ENCODE measurements around the gene HID1. TPM values are rescaled to one million over a fixed set of nuclear protein-coding genes. Genes with fewer than 3 reads are reported as not detected.

HID1 gene
- total and polyA plus RNA-seq, 2 experiments from 2014 or later, result 8.7 to 10.9 TPM

DNA sequence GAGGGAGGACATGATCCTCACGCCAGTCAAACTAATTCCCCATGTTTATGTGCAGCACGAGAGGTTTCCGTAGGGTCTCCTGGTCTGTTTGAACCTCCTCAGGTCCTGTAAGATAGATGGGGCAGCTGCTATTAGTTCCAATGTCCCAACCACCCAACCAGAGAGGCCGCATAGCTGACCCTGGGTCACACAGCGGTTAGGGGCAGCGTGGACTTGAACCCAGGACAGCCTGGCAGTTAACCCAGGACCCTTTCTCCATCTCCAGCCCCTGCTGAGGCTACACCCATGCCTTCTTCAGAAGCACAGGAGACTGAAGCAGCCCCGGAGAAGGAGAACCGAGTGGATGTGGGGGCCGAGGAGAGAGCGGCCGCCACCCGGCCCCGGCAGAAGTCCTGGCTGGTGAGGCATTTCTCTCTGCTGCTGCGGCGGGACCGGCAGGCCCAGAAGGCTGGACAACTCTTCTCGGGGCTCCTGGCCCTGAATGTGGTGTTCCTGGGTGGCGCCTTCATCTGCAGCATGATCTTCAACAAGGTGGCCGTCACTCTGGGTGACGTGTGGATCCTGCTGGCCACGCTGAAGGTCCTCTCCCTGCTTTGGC, 31.3 kb downstream of the HID1 start:
- Histone ChIP-seq H3K27ac (ENCODE audit: low read depth) (no peak overlapping the region), H3K79me2 (replicated peaks; ENCODE audit: insufficient read depth) (no peaks in the 10 kb centered on the region), H3K36me3 (ENCODE audit: insufficient read depth) (no peaks in the 10 kb centered on the region), H4K20me1 (replicated peaks; ENCODE audit: insufficient read depth) (no peaks in the 10 kb centered on the region), H3K4me2 (no peak overlapping the region), H3K27me3 (ENCODE audit: insufficient read depth) (peaks cover 36% of the 10 kb centered on the region), H3F3A (replicated peaks; ENCODE audit: low read depth) (no peaks in the 10 kb centered on the region), H3K4me1 (ENCODE audit: insufficient read depth) (0 out of 2 replicates have a peak, but pooled peaks cover 4% of the 10 kb centered on the region), H3K9me2 (ENCODE audit: insufficient read depth) (no peaks in the 10 kb centered on the region), H2AFZ (no peak overlapping the region), H3K4me3 (no peak overlapping the region)
- H3K27me3 Mint-ChIP-seq (ENCODE audit: insufficient read depth, low read depth, poor library complexity), result peaks cover 43% of the 10 kb centered on the region
- H3K4me1 Mint-ChIP-seq, result peaks cover 11% of the 10 kb centered on the region
- H3K36me3 Mint-ChIP-seq (ENCODE audit: low read depth), result no peaks in the 10 kb centered on the region
- no peak overlapping the region for H3K27ac Mint-ChIP-seq
- H3K4me3 Mint-ChIP-seq, result no peak overlapping the region
- TF ChIP-seq JUNB (IDR thresholded peaks at IDR 0.05; ENCODE audit: unreplicated experiment) (no peak), EZH2 (IDR thresholded peaks at IDR 0.05; ENCODE audit: low read depth, unreplicated experiment) (no peak), ZNF331 (CRISPR knock-in tag; IDR thresholded peaks at IDR 0.05; ENCODE audit: low read depth) (no peak), EZH2phosphoT487 (IDR thresholded peaks at IDR 0.05; ENCODE audit: unreplicated experiment) (no peak), POLR2AphosphoS5 (IDR thresholded peaks at IDR 0.05; ENCODE audit: low read depth) (no peak), STAT1 (IDR thresholded peaks at IDR 0.05; ENCODE audit: unreplicated experiment) (no peak), CREB1 (CRISPR knock-in tag; IDR thresholded peaks at IDR 0.05; ENCODE audit: low read depth) (no peak), NANOG (IDR thresholded peaks at IDR 0.05; ENCODE audit: borderline replicate concordance) (no peak), ZNF114 (CRISPR knock-in tag; IDR thresholded peaks at IDR 0.05) (no peak)
- TF ChIP-seq, protein P1, sequence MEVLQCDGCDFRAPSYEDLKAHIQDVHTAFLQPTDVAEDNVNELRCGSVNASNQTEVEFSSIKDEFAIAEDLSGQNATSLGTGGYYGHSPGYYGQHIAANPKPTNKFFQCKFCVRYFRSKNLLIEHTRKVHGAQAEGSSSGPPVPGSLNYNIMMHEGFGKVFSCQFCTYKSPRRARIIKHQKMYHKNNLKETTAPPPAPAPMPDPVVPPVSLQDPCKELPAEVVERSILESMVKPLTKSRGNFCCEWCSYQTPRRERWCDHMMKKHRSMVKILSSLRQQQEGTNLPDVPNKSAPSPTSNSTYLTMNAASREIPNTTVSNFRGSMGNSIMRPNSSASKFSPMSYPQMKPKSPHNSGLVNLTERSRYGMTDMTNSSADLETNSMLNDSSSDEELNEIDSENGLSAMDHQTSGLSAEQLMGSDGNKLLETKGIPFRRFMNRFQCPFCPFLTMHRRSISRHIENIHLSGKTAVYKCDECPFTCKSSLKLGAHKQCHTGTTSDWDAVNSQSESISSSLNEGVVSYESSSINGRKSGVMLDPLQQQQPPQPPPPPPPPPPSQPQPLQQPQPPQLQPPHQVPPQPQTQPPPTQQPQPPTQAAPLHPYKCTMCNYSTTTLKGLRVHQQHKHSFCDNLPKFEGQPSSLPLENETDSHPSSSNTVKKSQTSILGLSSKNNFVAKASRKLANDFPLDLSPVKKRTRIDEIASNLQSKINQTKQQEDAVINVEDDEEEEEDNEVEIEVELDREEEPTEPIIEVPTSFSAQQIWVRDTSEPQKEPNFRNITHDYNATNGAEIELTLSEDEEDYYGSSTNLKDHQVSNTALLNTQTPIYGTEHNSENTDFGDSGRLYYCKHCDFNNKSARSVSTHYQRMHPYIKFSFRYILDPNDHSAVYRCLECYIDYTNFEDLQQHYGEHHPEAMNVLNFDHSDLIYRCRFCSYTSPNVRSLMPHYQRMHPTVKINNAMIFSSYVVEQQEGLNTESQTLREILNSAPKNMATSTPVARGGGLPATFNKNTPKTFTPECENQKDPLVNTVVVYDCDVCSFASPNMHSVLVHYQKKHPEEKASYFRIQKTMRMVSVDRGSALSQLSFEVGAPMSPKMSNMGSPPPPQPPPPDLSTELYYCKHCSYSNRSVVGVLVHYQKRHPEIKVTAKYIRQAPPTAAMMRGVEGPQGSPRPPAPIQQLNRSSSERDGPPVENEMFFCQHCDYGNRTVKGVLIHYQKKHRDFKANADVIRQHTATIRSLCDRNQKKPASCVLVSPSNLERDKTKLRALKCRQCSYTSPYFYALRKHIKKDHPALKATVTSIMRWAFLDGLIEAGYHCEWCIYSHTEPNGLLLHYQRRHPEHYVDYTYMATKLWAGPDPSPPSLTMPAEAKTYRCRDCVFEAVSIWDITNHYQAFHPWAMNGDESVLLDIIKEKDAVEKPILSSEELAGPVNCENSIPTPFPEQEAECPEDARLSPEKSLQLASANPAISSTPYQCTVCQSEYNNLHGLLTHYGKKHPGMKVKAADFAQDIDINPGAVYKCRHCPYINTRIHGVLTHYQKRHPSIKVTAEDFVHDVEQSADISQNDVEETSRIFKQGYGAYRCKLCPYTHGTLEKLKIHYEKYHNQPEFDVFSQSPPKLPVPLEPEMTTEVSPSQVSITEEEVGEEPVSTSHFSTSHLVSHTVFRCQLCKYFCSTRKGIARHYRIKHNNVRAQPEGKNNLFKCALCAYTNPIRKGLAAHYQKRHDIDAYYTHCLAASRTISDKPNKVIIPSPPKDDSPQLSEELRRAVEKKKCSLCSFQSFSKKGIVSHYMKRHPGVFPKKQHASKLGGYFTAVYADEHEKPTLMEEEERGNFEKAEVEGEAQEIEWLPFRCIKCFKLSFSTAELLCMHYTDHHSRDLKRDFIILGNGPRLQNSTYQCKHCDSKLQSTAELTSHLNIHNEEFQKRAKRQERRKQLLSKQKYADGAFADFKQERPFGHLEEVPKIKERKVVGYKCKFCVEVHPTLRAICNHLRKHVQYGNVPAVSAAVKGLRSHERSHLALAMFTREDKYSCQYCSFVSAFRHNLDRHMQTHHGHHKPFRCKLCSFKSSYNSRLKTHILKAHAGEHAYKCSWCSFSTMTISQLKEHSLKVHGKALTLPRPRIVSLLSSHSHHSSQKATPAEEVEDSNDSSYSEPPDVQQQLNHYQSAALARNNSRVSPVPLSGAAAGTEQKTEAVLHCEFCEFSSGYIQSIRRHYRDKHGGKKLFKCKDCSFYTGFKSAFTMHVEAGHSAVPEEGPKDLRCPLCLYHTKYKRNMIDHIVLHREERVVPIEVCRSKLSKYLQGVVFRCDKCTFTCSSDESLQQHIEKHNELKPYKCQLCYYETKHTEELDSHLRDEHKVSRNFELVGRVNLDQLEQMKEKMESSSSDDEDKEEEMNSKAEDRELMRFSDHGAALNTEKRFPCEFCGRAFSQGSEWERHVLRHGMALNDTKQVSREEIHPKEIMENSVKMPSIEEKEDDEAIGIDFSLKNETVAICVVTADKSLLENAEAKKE (CRISPR knock-in tag; IDR thresholded peaks at IDR 0.05), result no peak
- TF ChIP-seq, protein P2, sequence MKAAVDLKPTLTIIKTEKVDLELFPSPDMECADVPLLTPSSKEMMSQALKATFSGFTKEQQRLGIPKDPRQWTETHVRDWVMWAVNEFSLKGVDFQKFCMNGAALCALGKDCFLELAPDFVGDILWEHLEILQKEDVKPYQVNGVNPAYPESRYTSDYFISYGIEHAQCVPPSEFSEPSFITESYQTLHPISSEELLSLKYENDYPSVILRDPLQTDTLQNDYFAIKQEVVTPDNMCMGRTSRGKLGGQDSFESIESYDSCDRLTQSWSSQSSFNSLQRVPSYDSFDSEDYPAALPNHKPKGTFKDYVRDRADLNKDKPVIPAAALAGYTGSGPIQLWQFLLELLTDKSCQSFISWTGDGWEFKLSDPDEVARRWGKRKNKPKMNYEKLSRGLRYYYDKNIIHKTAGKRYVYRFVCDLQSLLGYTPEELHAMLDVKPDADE (IDR thresholded peaks at IDR 0.05), result no peak
- TF ChIP-seq, protein P3, sequence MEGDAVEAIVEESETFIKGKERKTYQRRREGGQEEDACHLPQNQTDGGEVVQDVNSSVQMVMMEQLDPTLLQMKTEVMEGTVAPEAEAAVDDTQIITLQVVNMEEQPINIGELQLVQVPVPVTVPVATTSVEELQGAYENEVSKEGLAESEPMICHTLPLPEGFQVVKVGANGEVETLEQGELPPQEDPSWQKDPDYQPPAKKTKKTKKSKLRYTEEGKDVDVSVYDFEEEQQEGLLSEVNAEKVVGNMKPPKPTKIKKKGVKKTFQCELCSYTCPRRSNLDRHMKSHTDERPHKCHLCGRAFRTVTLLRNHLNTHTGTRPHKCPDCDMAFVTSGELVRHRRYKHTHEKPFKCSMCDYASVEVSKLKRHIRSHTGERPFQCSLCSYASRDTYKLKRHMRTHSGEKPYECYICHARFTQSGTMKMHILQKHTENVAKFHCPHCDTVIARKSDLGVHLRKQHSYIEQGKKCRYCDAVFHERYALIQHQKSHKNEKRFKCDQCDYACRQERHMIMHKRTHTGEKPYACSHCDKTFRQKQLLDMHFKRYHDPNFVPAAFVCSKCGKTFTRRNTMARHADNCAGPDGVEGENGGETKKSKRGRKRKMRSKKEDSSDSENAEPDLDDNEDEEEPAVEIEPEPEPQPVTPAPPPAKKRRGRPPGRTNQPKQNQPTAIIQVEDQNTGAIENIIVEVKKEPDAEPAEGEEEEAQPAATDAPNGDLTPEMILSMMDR (conservative IDR thresholded peaks at IDR 0.05; ENCODE audit: low read depth in 2 of 2), result no peak
- TF ChIP-seq, protein P4, sequence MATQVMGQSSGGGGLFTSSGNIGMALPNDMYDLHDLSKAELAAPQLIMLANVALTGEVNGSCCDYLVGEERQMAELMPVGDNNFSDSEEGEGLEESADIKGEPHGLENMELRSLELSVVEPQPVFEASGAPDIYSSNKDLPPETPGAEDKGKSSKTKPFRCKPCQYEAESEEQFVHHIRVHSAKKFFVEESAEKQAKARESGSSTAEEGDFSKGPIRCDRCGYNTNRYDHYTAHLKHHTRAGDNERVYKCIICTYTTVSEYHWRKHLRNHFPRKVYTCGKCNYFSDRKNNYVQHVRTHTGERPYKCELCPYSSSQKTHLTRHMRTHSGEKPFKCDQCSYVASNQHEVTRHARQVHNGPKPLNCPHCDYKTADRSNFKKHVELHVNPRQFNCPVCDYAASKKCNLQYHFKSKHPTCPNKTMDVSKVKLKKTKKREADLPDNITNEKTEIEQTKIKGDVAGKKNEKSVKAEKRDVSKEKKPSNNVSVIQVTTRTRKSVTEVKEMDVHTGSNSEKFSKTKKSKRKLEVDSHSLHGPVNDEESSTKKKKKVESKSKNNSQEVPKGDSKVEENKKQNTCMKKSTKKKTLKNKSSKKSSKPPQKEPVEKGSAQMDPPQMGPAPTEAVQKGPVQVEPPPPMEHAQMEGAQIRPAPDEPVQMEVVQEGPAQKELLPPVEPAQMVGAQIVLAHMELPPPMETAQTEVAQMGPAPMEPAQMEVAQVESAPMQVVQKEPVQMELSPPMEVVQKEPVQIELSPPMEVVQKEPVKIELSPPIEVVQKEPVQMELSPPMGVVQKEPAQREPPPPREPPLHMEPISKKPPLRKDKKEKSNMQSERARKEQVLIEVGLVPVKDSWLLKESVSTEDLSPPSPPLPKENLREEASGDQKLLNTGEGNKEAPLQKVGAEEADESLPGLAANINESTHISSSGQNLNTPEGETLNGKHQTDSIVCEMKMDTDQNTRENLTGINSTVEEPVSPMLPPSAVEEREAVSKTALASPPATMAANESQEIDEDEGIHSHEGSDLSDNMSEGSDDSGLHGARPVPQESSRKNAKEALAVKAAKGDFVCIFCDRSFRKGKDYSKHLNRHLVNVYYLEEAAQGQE (IDR thresholded peaks at IDR 0.05; ENCODE audit: unreplicated experiment), result no peak
- no peaks in the 10 kb centered on the region for H3K9me3 Mint-ChIP-seq
- no peak for ATAC-seq
- no peak for DNase-seq (ENCODE audit: low spot score)

All from GM23338 (cell line).